HEK293 (cell line): ENCODE results near the gene RNF166.

ENCODE experiments used
- GFI1B ChIP-seq: fragments of 450-650 bp; formaldehyde crosslinking; IDR thresholded peaks from 2 replicates; pipeline ENCODE4 v1.5.1; 2016; ENCODE audit warnings: missing biosample characterization, missing genetic modification characterization
- HOXA7 ChIP-seq: sonication (generic); formaldehyde crosslinking; IDR thresholded peaks from 2 replicates; pipeline ENCODE4 v1.8.1; 2022; ENCODE audit warnings: missing genetic modification reagents, borderline replicate concordance
- KLF10 ChIP-seq: fragments of 450-650 bp; IDR thresholded peaks from 2 replicates; pipeline ENCODE4 v1.5.1; 2018; ENCODE audit warnings: missing biosample characterization, mild to moderate bottlenecking, missing genetic modification characterization
- KLF9 ChIP-seq: fragments of 450-650 bp; formaldehyde crosslinking; IDR thresholded peaks from 2 replicates; pipeline ENCODE4 v1.5.1; 2016; ENCODE audit warnings: missing biosample characterization, missing genetic modification characterization, low read depth
- SALL2 ChIP-seq: fragments of 450-650 bp; formaldehyde crosslinking; IDR thresholded peaks from 2 replicates; pipeline ENCODE4 v1.5.0; 2017; ENCODE audit warnings: missing biosample characterization, mild to moderate bottlenecking, missing genetic modification characterization, borderline replicate concordance
- SETDB1 ChIP-seq: IDR thresholded peaks from one replicate; pipeline ENCODE4 v1.6.1; 2017; ENCODE audit warnings: mild to moderate bottlenecking, low read length, moderate library complexity, mixed read lengths; ENCODE audit not compliant: insufficient read length
- WT1 ChIP-seq: fragments of 450-650 bp; formaldehyde crosslinking; IDR thresholded peaks from 2 replicates; pipeline ENCODE4 v1.5.1; 2016; ENCODE audit warnings: missing biosample characterization, missing genetic modification characterization
- YY1 ChIP-seq: fragments of 450-650 bp; formaldehyde crosslinking; IDR thresholded peaks from 2 replicates; pipeline ENCODE4 v1.5.1; 2018; ENCODE audit warnings: missing biosample characterization, missing genetic modification characterization
- ZBTB8A ChIP-seq: fragments of 450-650 bp; formaldehyde crosslinking; IDR thresholded peaks from 2 replicates; pipeline ENCODE4 v1.5.1; 2016; ENCODE audit warnings: missing biosample characterization, missing genetic modification characterization
- ZIC2 ChIP-seq: fragments of 450-650 bp; formaldehyde crosslinking; IDR thresholded peaks from 2 replicates; pipeline ENCODE4 v1.5.1; 2016; ENCODE audit warnings: missing biosample characterization, missing genetic modification characterization
- ZNF121 ChIP-seq: fragments of 450-650 bp; formaldehyde crosslinking; IDR thresholded peaks from 2 replicates; pipeline ENCODE4 v1.5.1; 2016; ENCODE audit warnings: missing biosample characterization, missing genetic modification characterization
- ZNF174 ChIP-seq: fragments of 450-650 bp; formaldehyde crosslinking; IDR thresholded peaks from 2 replicates; pipeline ENCODE4 v1.5.0; 2017; ENCODE audit warnings: missing biosample characterization, mild to moderate bottlenecking, missing genetic modification characterization
- ZNF184 ChIP-seq: fragments of 450-650 bp; IDR thresholded peaks from 2 replicates; pipeline ENCODE4 v1.5.1; 2018; ENCODE audit warnings: missing biosample characterization, mild to moderate bottlenecking, missing genetic modification characterization
- ZNF221 ChIP-seq: fragments of 450-650 bp; formaldehyde crosslinking; IDR thresholded peaks from 2 replicates; pipeline ENCODE4 v1.5.1; 2017; ENCODE audit warnings: missing biosample characterization, missing genetic modification characterization, borderline replicate concordance
- ZNF354C ChIP-seq: fragments of 450-650 bp; formaldehyde crosslinking; IDR thresholded peaks from 2 replicates; pipeline ENCODE4 v1.5.1; 2016; ENCODE audit warnings: missing biosample characterization, missing genetic modification characterization, low read depth, borderline replicate concordance
- ZNF366 ChIP-seq: fragments of 450-650 bp; formaldehyde crosslinking; conservative IDR thresholded peaks from 2 replicates; pipeline ENCODE4 v1.5.1; 2016; ENCODE audit warnings: missing biosample characterization, missing genetic modification characterization
- ZNF449 ChIP-seq: fragments of 450-650 bp; formaldehyde crosslinking; IDR thresholded peaks from 2 replicates; pipeline ENCODE4 v1.5.1; 2017; ENCODE audit warnings: missing biosample characterization, mild to moderate bottlenecking, missing genetic modification characterization, moderate library complexity
- ZNF518A ChIP-seq: fragments of 450-650 bp; formaldehyde crosslinking; conservative IDR thresholded peaks from 2 replicates; pipeline ENCODE4 v1.5.1; 2016; ENCODE audit warnings: low read depth, missing biosample characterization, missing genetic modification characterization
- ZNF544 ChIP-seq: fragments of 450-650 bp; formaldehyde crosslinking; IDR thresholded peaks from 2 replicates; pipeline ENCODE4 v1.5.0; 2017; ENCODE audit warnings: missing biosample characterization, missing genetic modification characterization
- ZNF549 ChIP-seq: fragments of 450-650 bp; IDR thresholded peaks from 2 replicates; pipeline ENCODE4 v1.5.1; 2018; ENCODE audit warnings: missing biosample characterization, missing genetic modification characterization, mild to moderate bottlenecking, inconsistent platforms, moderate library complexity
- ZNF558 ChIP-seq: fragments of 450-650 bp; formaldehyde crosslinking; IDR thresholded peaks from 2 replicates; pipeline ENCODE4 v1.5.1; 2016; ENCODE audit warnings: missing biosample characterization, missing genetic modification characterization
- ZNF560 ChIP-seq: fragments of 450-650 bp; formaldehyde crosslinking; IDR thresholded peaks from 2 replicates; pipeline ENCODE4 v1.5.1; 2017; ENCODE audit warnings: missing biosample characterization, missing genetic modification characterization, borderline replicate concordance
- ZNF610 ChIP-seq: fragments of 450-650 bp; formaldehyde crosslinking; IDR thresholded peaks from 2 replicates; pipeline ENCODE4 v1.5.1; 2016; ENCODE audit warnings: missing biosample characterization, missing genetic modification characterization, borderline replicate concordance
- ZNF707 ChIP-seq: fragments of 450-650 bp; formaldehyde crosslinking; IDR thresholded peaks from 2 replicates; pipeline ENCODE4 v1.5.1; 2016; ENCODE audit warnings: missing biosample characterization, missing genetic modification characterization
- ZNF830 ChIP-seq: fragments of 450-650 bp; IDR thresholded peaks from 2 replicates; pipeline ENCODE4 v1.5.0; 2018; ENCODE audit warnings: missing biosample characterization, missing genetic modification characterization, low read depth, mild to moderate bottlenecking, moderate library complexity
- TF ChIP-seq, protein P1 (sequence below): fragments of 450-650 bp; formaldehyde crosslinking; IDR thresholded peaks from 2 replicates; pipeline ENCODE4 v1.5.1; 2016; ENCODE audit warnings: missing biosample characterization, missing genetic modification characterization

The RNF166 gene

DNA sequence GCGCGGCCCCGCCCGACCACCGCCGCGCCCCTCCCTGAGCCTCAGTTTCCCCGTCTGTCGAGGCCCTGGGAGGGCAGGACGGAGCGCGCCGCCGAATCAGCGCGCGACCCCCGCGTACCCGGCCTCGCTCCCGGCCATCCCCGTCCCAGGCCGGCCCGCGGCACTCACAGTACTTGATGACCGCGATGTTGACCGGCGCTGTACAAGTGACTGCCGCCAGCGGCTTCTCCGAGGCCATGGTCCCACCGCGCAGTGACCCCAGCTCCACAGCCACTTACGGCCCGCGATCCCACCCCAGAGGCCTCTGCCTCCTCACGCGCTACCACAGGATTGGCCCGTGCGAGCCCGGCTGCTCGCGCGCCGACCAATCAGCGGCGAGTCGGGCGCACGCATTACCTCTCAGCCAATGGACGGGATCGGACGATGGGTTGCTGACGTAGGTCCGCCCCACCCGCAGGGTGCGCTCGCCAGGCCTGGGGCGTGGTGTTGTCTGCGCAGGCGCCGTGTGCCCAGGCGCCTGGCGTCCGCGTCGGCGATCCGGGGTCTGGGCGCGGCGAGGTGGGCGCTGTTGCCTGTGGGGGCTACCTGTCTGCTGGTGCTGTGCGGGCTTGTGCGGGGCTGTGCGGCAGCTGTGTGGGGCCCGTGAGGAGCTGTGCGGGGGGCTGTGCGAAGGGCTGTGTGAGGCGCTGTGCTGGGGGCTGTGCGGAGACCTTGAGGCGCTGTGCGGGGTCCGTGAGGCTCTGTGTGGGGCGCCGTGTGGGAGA is 43.2 kb downstream of the RNF166 start, which contains the start of gene MVD (continued):
- TF ChIP-seq ZNF366 (tag by site-specific recombination) (no peak), SALL2 (tag by site-specific recombination) (no peak), ZNF174 (tag by site-specific recombination) (no peak), ZNF449 (tag by site-specific recombination) (peak; percentile 43; the same call in 1 of the 2 replicates), ZNF221 (no peak), HOXA7 (no peak), WT1 (tag by site-specific recombination) (no peak), ZNF830 (tag by site-specific recombination) (no peak), ZNF610 (tag by site-specific recombination) (no peak), KLF10 (tag by site-specific recombination) (0 out of 2 replicates have a peak, but pooled peaks have one; percentile 33), ZNF184 (tag by site-specific recombination) (no peak), ZNF544 (tag by site-specific recombination) (no peak), SETDB1 (no peak), YY1 (tag by site-specific recombination) (0 out of 2 replicates have a peak, but pooled peaks have one; percentile 46), ZNF518A (tag by site-specific recombination) (no peak), ZNF558 (tag by site-specific recombination) (no peak), ZIC2 (tag by site-specific recombination) (peak; percentile 82), GFI1B (tag by site-specific recombination) (no peak), ZNF560 (tag by site-specific recombination) (no peak), ZNF549 (tag by site-specific recombination) (no peak), KLF9 (tag by site-specific recombination) (peak; percentile 35; the same call in 1 of the 2 replicates), ZNF354C (tag by site-specific recombination) (no peak), ZBTB8A (tag by site-specific recombination) (peak; percentile 95), ZNF707 (no peak), ZNF121 (tag by site-specific recombination) (no peak)
- TF ChIP-seq, protein P1, sequence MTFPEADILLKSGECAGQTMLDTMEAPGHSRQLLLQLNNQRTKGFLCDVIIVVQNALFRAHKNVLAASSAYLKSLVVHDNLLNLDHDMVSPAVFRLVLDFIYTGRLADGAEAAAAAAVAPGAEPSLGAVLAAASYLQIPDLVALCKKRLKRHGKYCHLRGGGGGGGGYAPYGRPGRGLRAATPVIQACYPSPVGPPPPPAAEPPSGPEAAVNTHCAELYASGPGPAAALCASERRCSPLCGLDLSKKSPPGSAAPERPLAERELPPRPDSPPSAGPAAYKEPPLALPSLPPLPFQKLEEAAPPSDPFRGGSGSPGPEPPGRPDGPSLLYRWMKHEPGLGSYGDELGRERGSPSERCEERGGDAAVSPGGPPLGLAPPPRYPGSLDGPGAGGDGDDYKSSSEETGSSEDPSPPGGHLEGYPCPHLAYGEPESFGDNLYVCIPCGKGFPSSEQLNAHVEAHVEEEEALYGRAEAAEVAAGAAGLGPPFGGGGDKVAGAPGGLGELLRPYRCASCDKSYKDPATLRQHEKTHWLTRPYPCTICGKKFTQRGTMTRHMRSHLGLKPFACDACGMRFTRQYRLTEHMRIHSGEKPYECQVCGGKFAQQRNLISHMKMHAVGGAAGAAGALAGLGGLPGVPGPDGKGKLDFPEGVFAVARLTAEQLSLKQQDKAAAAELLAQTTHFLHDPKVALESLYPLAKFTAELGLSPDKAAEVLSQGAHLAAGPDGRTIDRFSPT (tag by site-specific recombination) = peak; percentile 13; the same call in 1 of the 2 replicates
- TF ChIP-seq, all 188 proteins: peak for 44
